ENCODE data around the gene CERS6.
"Not testable (repeated sequence)": the region's sequence is repeated elsewhere in the genome, so short reads cannot be mapped to it uniquely, and the experiment has no call there.

The CERS6 gene

GRCh38 chr2:168482269-168482668 lies 26.2 kb downstream of the CERS6 start:
- no peaks in the 10 kb centered on the region for H3K9me3 ChIP-seq (ENCODE audit: low read depth, low read length)
- TF ChIP-seq EZH2 (IDR thresholded peaks at IDR 0.05) (no peak), POLR2AphosphoS5 (IDR thresholded peaks at IDR 0.05; ENCODE audit: borderline replicate concordance, low read depth, low read length) (no peak), FOXP2 (optimal IDR thresholded peaks at IDR 0.05; ENCODE audit: control extremely low read depth, extremely low read length, insufficient read depth) (no peak)
- H3K9ac ChIP-seq (ENCODE audit: insufficient read length), result no peak overlapping the region
- H3K4me3 ChIP-seq, result no peak overlapping the region
- no peaks in the 10 kb centered on the region for H3K36me3 ChIP-seq (ENCODE audit: insufficient read depth, low read length)
- no peak overlapping the region for H3K27ac ChIP-seq
- DNase-seq (ENCODE audit: low read depth, low spot score), result no peak

- no peak overlapping the region for H3K4me3 ChIP-seq
- no peak overlapping the region for H3K9ac ChIP-seq (ENCODE audit: insufficient read length)
- no peaks in the 10 kb centered on the region for H3K36me3 ChIP-seq (ENCODE audit: insufficient read depth, low read length)
- DNase-seq (ENCODE audit: low read depth, low spot score), result no peak
- no peaks in the 10 kb centered on the region for H3K9me3 ChIP-seq (ENCODE audit: low read depth, low read length)
- TF ChIP-seq EZH2 (IDR thresholded peaks at IDR 0.05) (no peak), POLR2AphosphoS5 (IDR thresholded peaks at IDR 0.05; ENCODE audit: borderline replicate concordance, low read depth, low read length) (no peak), FOXP2 (optimal IDR thresholded peaks at IDR 0.05; ENCODE audit: control extremely low read depth, extremely low read length, insufficient read depth) (no peak)
- H3K27ac ChIP-seq, result no peak overlapping the region
Measured at GRCh38 chr2:168482952-168483831, 27.1 kb downstream of the CERS6 start.

DNA sequence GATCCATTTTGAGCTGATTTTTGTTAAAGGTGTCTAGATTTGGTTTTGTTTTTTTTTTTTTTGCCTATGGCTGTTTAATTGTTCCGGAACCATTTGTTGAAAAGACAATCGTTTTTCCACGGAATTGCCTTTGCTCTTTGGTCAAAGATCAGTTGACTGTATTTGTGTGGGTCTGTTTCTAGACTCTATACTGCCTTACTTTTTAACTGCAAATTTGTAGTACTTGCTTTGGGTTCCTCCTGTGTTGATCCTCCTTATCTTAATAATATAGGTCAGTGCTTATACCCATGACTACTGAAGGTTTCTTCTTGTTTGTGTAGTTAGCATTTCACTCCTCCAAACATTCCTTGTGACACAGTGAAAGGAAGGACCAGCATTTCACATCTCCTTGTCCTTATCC lies 30.4 kb downstream of the CERS6 start:
- Histone ChIP-seq H3K36me3 (ENCODE audit: insufficient read depth, low read length) (no peaks in the 10 kb centered on the region), H3K4me3 (no peak overlapping the region), H3K9me3 (ENCODE audit: low read depth, low read length) (no peaks in the 10 kb centered on the region), H3K27ac (no peak overlapping the region), H3K9ac (ENCODE audit: insufficient read length) (no peak overlapping the region)
- no peak for DNase-seq (ENCODE audit: low read depth, low spot score)
- TF ChIP-seq EZH2 (IDR thresholded peaks at IDR 0.05) (no peak), POLR2AphosphoS5 (IDR thresholded peaks at IDR 0.05; ENCODE audit: borderline replicate concordance, low read depth, low read length) (no peak), FOXP2 (optimal IDR thresholded peaks at IDR 0.05; ENCODE audit: control extremely low read depth, extremely low read length, insufficient read depth) (no peak)

GRCh38 chr2:168490015-168490874 lies 34.2 kb downstream of the CERS6 start:
- no peaks in the 10 kb centered on the region for H3K9me3 ChIP-seq (ENCODE audit: low read depth, low read length)
- no peak for TF ChIP-seq FOXP2 (optimal IDR thresholded peaks at IDR 0.05; ENCODE audit: control extremely low read depth, extremely low read length, insufficient read depth)
- no peak overlapping the region for H3K4me3 ChIP-seq
- H3K36me3 ChIP-seq (ENCODE audit: insufficient read depth, low read length), result no peaks in the 10 kb centered on the region
- H3K9ac ChIP-seq (ENCODE audit: insufficient read length), result no peak overlapping the region
- no peak for DNase-seq (ENCODE audit: low read depth, low spot score)
- no peak overlapping the region; the same call in 1 of the 2 replicates for H3K27ac ChIP-seq

GRCh38 chr2:168490946-168491605 lies 35.0 kb downstream of the CERS6 start:
- no peak for DNase-seq (ENCODE audit: low read depth, low spot score)
- TF ChIP-seq EZH2 (IDR thresholded peaks at IDR 0.05) (no peak), POLR2AphosphoS5 (IDR thresholded peaks at IDR 0.05; ENCODE audit: borderline replicate concordance, low read depth, low read length) (no peak)
- Histone ChIP-seq H3K4me3 (no peak overlapping the region), H3K27ac (no peak overlapping the region), H3K9ac (ENCODE audit: insufficient read length) (no peak overlapping the region), H3K9me3 (ENCODE audit: low read depth, low read length) (no peaks in the 10 kb centered on the region), H3K36me3 (ENCODE audit: insufficient read depth, low read length) (no peaks in the 10 kb centered on the region)

DNA sequence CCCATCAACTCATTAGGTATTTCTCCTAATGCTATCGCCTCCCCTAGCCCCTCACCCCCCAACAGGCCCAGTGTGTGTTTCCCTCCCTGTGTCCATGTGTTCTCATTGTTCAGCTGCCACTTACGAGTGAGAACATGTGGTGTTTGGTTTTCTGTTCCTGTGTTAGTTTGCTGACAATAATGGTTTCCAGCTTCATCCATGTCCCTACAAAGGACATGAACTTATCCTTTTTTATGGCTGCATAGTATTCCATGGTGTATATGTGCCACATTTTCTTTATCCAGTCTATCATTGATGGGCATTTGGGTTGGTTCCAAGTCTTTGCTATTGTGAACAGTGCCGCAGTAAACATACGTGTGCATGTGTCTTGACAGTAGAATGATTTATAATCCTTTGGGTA lies 35.7 kb downstream of the CERS6 start:
- H3K9ac ChIP-seq (ENCODE audit: insufficient read length); H3K9me3 ChIP-seq (ENCODE audit: low read depth, low read length); H3K27ac ChIP-seq: not testable (repeated sequence)

GRCh38 chr2:168493219-168493618 lies 37.1 kb downstream of the CERS6 start:
- H3K27ac ChIP-seq; DNase-seq (ENCODE audit: low read depth, low spot score); H3K4me3 ChIP-seq; H3K9ac ChIP-seq (ENCODE audit: insufficient read length); H3K36me3 ChIP-seq (ENCODE audit: insufficient read depth, low read length); H3K9me3 ChIP-seq (ENCODE audit: low read depth, low read length): not testable (repeated sequence)

More for the DNA sequence above, 35.7 kb downstream of the CERS6 start:
- not testable (repeated sequence) for H3K4me3 ChIP-seq; H3K36me3 ChIP-seq (ENCODE audit: insufficient read depth, low read length); DNase-seq (ENCODE audit: low read depth, low spot score)

GRCh38 chr2:168494190-168494711 lies 38.2 kb downstream of the CERS6 start:
- TF ChIP-seq POLR2AphosphoS5 (IDR thresholded peaks at IDR 0.05; ENCODE audit: borderline replicate concordance, low read depth, low read length), result no peak
- no peak for TF ChIP-seq FOXP2 (optimal IDR thresholded peaks at IDR 0.05; ENCODE audit: control extremely low read depth, extremely low read length, insufficient read depth)
- TF ChIP-seq EZH2 (IDR thresholded peaks at IDR 0.05), result no peak
- Histone ChIP-seq H3K4me3 (no peak overlapping the region), H3K9ac (ENCODE audit: insufficient read length) (no peak overlapping the region), H3K36me3 (ENCODE audit: insufficient read depth, low read length) (no peaks in the 10 kb centered on the region), H3K27ac (no peak overlapping the region), H3K9me3 (ENCODE audit: low read depth, low read length) (no peaks in the 10 kb centered on the region)
- DNase-seq (ENCODE audit: low read depth, low spot score), result no peak

Measured in SK-N-MC (cell line).